HK-2 (cell line): ENCODE measurements around the gene KDM1B.

Experiments used
- DNase-seq: peaks from one replicate; pipeline ENCODE4 v3.0.0-alpha.2; 2018; ENCODE audit not compliant: unreplicated experiment

The KDM1B gene

DNA sequence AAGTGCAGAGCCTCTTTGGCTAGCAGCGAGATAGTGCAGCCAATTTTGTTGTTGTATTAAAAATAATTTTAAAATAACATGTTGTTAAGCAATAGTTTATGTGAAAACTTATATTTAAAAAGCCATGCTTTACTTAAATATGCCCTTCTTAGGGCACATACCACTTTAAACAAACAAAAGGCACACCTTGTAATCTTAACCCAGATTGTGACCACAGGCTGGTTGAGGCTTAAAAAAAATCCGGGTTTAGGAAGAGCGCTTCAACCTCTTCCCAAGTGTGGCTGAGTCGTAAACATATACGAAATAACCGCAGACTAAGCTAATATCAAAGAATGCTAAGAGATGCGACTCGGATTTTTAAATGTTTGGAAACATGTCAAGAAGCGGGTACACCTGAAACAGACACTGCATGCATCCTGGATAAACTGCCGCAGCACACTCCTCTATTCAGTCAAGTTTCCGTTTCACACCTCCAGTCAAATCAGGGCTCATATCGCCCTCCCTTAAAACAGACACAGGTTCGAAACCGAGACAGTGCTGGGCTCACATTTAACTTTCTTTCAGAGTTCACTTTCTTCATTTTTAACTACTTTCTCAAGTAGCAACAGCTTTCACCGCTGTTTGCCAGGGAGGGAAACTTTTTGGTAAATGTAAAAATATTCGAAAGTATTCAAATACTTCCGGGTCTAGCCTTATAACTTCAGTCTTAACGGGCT, 107.6 kb downstream of the KDM1B start:
- no peak for DNase-seq

DNA sequence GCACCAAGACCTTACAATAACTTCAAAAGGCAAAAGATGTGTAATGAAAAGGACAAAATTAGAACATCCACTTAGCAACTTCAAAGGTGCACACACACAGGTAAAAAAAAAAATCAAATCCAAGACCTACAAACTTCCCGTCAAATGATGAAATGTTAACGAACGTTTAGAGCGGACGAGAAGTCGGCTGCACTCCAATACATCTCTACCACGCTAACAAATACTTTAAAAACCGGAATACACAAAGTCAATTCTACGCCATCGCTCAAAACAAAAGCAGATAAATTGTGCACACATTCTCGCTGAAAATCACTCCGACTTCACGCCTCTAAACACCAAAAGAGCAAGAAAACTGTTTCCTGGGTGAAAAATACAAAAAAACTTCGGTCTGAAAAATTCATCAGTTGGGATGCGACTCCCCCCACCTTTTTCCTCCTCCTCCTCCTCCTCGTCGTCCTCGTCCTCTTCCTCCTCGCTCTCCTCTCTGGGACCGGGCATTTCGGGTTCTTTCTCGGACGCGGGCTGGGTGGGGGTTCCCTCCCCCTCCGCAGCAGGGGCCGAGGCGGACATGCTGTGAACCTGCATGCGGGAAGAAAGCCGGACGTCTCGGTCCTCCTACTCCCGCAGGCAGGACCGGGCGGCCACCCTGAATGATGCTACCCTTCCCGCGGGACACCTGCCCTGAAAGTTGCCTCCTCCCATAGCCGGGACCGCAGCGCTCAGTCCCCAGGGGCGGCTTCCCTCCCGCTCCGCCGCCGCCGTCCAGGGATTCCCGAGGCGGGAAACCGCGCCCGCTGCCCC, 108.4 kb downstream of the KDM1B start:
- no peak for DNase-seq

DNA sequence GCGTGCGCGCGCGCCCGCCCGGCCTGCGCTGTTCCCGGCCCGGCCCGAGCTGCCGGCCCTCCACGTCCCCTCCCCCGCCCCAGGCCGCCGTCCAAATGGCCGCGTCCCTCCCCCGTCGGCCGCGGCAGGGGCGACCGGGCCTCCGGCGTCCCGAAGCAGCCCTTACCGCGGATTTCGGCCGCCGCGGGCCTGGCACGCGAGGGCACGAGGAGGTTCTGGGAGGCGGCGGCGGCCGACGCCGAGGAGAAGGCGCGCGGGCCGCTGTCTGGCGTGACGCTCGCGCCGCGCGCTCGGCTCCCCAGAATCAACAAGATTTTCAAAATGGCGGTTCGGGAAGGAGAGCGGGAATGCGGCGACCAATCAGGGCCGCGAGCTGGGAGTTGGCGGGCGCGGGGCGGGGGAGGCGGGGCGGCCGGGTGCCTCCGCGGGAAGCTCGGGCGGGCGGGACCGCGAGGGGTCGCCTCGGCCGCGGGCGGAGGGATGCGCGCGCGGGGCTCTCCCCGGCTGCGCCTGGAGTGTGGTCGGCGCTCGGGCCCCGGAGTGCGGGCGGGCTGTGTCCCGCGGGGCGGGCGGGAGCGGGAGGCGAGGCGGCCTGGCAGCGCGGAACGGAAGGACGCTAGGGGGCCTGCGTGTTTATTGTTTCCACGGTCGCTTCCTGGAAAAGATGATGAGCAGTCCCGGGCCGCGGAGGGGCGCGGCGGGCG, 109.1 kb downstream of the KDM1B start, which contains the start of gene DEK:
Gene DEK (minus strand): TSS at position 312 of the 704 bp plus-strand sequence. CDS start 543 bp downstream, outside the sequence.
- DNase-seq: peak; percentile 93

DNA sequence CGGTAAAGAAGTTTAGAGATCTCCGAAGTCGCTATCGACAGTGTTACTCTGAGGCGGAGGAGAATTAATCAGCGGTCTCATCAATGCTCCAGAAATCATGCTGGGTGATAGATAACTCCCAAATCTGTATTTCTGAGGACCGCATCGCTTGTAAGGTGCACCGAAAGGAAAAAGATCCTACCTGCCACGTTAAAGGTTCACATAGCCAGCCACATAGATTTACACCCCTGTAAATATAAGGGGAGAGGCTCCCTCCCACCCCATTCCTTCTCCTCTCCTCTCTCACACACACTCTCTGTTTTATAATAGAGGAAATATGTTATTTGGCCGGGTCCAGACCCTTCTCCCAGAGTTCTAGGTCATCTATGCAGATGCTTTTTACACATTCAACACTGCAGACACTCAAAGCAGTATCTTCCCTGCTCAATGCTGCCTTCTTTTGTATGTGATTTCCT, 109.7 kb downstream of the KDM1B start:
- DNase-seq: no peak

DNA sequence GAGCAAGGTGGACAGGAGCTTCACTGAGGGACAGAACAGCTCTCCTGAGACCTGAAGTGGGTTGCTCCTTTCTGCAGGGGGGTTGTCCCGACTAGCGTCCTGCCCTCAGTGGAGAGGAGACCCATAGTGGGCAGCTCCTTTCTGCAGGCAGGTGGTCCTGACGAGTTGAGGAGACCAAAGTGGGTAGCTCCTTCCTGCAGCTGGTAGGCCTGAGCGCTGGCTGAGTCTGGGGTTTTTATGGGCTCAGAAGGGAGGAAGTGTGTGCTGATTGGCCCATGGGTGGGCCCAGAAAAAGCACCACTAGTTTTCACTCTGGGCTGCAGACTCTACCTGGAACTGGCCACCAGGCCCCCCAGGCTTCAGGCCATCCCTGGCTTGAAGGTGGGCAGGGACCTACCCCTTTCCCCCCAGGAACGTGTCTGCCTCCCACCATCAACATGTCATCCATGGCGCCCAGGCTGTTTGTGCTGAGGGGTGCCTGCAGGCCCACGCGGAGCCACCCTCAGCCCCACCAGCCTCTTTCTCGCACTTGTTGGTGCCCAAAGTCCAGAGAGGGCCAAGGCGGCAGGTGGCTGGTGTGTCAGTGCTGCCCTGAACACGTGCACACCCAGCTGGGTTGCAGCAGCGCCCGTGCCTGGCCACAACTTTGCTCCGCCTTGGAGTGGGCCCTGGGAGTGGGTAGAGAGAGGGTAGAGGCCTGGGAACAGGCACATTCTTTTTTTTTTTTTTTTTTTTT, 110.7 kb downstream of the KDM1B start:
- no peak for DNase-seq

DNA sequence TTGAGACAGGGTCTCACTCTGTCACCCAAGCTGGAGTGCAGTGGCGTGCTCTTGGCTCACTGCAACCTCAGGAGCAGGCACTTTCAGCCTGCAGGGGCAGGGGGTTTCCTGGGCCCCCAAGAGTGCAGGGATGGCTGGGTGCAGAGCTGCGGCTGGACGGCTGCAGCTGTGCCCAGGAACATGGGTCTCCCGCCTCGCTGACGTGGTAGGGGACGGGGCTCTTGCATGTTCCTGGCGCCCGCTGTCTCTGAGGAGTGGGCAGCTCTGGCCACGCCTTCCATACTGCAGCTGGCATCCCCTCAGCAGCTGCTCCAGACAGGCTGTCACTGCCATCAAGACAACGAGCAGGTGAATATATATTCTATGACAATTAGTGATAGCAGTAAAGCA, 111.3 kb downstream of the KDM1B start:
- DNase-seq: no peak

DNA sequence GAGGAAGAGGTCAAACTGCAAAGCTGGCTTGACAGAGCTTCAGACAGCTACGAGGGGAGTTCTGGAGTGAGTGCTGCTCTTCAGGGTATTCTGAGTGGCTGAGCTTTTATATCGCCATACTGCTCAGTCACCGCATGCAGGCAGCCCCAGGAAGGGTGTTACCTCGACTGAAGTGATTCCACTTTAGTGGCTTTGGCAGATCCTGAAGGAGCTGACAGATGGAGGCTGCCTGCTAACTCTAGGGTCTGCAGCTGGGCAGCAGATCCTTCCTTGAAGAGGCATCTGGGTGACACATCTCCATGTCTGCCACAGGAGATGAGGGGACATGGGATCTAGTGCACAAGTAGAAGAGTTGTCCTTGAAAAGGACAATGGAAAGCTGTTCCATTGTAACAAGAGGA, 112.8 kb downstream of the KDM1B start:
- no peak for DNase-seq

DNA sequence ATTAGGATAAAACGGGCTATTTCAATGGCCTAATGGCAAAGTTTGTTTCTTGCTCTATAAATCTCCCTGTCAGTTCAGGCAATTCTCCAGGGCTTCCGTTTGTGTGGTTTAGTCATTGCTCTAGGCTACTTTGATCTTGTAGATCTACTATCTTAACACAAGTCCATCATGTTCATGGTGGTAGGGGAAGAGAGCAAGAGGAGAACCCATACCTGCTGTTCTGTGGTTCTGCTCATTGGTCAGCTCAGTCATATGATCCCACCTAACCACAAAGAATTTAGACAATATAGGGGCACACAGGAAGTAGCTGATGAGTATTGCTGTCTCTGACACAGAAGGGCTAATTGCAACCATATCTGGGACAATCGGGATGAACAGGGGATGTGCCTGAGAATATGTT, 114.0 kb downstream of the KDM1B start:
- DNase-seq: no peak

DNA sequence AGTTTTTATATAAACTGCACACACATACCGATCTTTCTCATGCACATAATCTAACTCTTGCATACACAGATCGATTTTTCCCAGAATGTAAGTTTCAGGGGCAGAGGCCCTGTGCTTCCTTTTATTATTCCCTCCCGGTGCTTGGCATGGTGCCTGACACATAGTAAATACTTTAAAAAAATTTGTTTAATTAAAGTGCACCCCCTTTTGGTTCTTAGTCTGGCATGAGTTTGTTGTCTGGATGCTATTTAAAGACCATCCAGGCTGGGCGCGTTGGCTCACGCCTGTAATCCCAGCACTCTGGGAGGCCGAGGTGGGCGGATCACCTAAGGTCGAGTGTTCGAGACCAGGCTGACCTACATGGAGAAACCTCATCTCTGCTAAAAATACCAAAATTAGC, 114.5 kb downstream of the KDM1B start:
- DNase-seq: no peak

DNA sequence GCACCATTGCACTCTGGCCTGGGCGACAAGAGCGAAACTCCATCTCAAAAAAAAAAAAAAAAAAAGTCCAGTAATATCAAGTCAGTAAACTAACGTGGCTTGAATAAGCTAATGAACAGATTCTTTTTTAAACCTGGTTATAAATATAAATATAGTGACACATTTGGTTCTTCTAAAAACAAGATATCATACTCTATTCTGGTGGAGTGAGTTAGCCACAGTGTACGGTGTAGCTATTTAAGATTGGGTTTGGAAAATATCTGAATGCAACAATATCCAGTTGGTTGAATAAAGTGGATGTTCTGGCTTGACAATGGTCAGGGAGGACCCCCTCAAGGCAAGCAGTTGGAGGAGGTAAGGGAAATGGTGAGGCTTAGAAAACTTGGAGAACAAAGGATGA, 115.0 kb downstream of the KDM1B start:
- no peak for DNase-seq
